PC-3 (cell line): ENCODE results near the gene PCDHGA5.

ENCODE experiments used
- EZH2 ChIP-seq: fragments of 300-600 bp; sonication (generic); IDR thresholded peaks from one replicate; pipeline ENCODE4 v1.6.1; 2017; ENCODE audit warnings: antibody characterized with exemption, mild to moderate bottlenecking, low read length; ENCODE audit not compliant: unreplicated experiment
- TF ChIP-seq, protein P1 (sequence below): fragments of 300-600 bp; sonication (generic); conservative IDR thresholded peaks from 2 replicates; pipeline ENCODE4 v1.5.1; 2017; ENCODE audit warnings: antibody characterized with exemption, low read depth, mild to moderate bottlenecking, low read length

DNA sequence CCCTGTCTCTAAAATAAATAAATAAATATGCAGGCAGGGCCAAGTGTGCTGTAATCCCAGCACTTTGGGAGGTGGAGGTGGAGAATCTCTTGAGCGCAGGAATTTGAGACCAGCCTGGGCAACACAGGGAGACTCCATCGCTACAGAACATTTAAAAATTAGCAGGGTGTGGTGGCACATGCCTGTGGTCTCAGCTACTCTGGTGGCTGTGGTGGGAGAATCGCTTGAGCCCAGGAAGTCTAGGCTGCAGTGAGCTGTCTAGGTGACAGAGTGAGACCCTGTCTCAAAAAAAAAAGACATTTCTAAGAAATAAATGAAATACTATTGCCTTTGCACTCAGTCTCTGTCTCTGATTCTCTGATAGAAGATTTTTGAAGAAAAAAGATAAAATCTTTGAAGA, 47.6 kb downstream of the PCDHGA5 start:
- TF ChIP-seq, protein P1, sequence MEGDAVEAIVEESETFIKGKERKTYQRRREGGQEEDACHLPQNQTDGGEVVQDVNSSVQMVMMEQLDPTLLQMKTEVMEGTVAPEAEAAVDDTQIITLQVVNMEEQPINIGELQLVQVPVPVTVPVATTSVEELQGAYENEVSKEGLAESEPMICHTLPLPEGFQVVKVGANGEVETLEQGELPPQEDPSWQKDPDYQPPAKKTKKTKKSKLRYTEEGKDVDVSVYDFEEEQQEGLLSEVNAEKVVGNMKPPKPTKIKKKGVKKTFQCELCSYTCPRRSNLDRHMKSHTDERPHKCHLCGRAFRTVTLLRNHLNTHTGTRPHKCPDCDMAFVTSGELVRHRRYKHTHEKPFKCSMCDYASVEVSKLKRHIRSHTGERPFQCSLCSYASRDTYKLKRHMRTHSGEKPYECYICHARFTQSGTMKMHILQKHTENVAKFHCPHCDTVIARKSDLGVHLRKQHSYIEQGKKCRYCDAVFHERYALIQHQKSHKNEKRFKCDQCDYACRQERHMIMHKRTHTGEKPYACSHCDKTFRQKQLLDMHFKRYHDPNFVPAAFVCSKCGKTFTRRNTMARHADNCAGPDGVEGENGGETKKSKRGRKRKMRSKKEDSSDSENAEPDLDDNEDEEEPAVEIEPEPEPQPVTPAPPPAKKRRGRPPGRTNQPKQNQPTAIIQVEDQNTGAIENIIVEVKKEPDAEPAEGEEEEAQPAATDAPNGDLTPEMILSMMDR, result no peak
- no peak for TF ChIP-seq EZH2
